ENCODE data around the gene TOB2.
"Not testable (repeated sequence)": the region's sequence is repeated elsewhere in the genome, so short reads cannot be mapped to it uniquely, and the experiment has no call there.

DNA sequence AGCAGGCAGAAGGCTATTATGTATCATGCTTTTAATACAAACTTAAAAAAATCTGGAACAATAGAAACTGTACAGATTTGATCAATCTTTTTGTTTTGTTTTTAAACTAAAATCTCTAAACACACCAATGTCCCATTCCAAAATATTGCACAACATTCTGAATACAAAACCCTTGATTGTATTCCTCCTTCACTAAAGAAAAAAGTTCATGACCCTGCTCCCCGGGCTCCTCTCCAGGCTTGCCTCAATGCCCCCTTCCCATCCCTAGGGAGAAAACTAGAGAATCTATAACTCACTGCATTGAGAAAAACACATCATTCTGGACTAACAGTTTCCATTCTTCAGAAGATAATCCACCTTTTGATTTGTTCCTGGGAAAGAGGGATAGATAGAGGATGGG lies 13.1 kb downstream of the TOB2 start:
- not testable (repeated sequence) for TF ChIP-seq CTCF (conservative IDR thresholded peaks at IDR 0.05 in 1 of 2, IDR thresholded peaks at IDR 0.05 in 1 of 2; ENCODE audit: extremely low read depth in 1 of 2, insufficient read depth in 1 of 2, low read depth in 1 of 2, low read length in 2 of 2); EZH2 (IDR thresholded peaks at IDR 0.05; ENCODE audit: borderline replicate concordance, low read length)

Data from mammary epithelial cell (primary cell).